ENCODE measurements around the gene FMN1. TPM values are rescaled to one million over a fixed set of nuclear protein-coding genes. Genes with fewer than 3 reads are reported as not detected.

The FMN1 gene
- total RNA-seq, 1 experiment from 2014 or later: 0.37 TPM

DNA sequence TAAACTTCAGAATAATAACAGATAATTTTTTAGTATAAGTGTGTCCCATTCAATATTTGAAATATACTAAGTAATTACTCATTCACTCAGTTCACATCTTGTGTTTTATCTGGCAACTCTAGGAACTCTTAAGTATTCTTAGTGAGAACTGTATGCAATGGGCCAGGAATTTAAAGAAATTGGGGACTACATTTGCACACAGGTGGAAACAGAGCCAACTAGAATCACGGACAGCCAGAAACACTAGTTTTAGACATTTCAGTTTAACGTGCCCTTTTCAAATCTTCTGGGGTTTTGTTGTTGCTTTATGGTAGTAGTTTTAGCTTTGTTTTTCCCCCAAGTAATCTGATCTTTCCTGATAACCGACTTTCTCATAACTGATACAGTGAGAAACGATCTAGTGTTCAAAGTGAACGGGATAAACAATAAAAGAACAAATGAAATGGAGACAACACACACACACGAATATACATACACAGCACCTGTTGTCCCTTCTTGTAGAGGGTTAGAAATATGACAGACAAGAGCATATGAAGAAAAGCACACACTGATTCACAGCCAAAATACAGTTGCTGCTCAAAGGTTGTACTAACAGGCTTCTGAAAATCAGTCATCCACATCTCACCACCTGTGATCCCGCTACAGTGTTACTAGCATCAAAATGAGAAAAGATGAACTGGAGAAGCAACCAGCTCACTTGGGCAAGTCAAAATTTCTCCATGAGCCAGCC is 167.0 kb downstream of the FMN1 start:
- Histone ChIP-seq H3K9me3 (ENCODE audit: low read depth, low read length, poor library complexity, severe bottlenecking) (no peaks in the 10 kb centered on the region), H3K27ac (ENCODE audit: low read depth, low read length, poor library complexity, severe bottlenecking) (no peak overlapping the region), H3K27me3 (replicated peaks; ENCODE audit: insufficient read depth, low read depth, low read length, poor library complexity) (peaks cover 3% of the 10 kb centered on the region), H3K4me1 (ENCODE audit: insufficient read depth, low read length, poor library complexity, severe bottlenecking) (no peaks in the 10 kb centered on the region), H3K4me3 (ENCODE audit: low read depth, low read length, poor library complexity, severe bottlenecking) (no peak overlapping the region), H3K36me3 (ENCODE audit: insufficient read depth, low read length, poor library complexity, severe bottlenecking) (no peaks in the 10 kb centered on the region)
- no peak for DNase-seq (ENCODE audit: low spot score)
- intact Hi-C loops (cut with micrococcal nuclease; ENCODE audit: unreplicated experiment): no loop called here
- TF ChIP-seq, protein P1, sequence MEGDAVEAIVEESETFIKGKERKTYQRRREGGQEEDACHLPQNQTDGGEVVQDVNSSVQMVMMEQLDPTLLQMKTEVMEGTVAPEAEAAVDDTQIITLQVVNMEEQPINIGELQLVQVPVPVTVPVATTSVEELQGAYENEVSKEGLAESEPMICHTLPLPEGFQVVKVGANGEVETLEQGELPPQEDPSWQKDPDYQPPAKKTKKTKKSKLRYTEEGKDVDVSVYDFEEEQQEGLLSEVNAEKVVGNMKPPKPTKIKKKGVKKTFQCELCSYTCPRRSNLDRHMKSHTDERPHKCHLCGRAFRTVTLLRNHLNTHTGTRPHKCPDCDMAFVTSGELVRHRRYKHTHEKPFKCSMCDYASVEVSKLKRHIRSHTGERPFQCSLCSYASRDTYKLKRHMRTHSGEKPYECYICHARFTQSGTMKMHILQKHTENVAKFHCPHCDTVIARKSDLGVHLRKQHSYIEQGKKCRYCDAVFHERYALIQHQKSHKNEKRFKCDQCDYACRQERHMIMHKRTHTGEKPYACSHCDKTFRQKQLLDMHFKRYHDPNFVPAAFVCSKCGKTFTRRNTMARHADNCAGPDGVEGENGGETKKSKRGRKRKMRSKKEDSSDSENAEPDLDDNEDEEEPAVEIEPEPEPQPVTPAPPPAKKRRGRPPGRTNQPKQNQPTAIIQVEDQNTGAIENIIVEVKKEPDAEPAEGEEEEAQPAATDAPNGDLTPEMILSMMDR (conservative IDR thresholded peaks at IDR 0.05; ENCODE audit: low read depth, low read length): no peak
- TF ChIP-seq EZH2 (IDR thresholded peaks at IDR 0.05; ENCODE audit: borderline replicate concordance, low read depth, low read length, poor library complexity, severe bottlenecking): no peak
- ChIA-PET POLR2A (ENCODE audit: low non-redundant PET) (no interaction called here), CTCF (no interaction called here)
- no TSS peak for BruUV-seq (replicated peaks)

DNA sequence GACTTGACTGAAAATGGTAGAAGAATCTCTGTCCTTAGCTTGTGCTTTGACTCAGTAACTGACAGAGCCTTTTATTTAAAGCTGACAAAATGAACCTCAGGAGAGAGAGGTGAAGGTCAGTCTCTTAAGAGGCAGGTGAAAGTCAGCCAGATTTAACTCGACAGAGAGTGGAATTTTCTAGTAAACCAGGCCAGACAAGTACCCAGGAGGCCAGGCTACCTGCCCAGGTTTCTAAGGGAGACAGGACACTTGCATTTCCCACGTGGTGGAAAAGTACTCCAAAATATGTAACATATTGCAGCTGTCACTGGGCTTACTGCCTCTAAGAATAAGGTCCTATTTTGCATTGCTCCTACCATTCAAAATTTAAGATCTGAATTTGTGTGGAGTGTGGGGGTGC is 167.9 kb downstream of the FMN1 start:
- DNase-seq (ENCODE audit: low spot score): no peak
- H3K4me3 ChIP-seq (ENCODE audit: low read depth, low read length, poor library complexity, severe bottlenecking): no peak overlapping the region
- ChIA-PET CTCF (no interaction called here), POLR2A (ENCODE audit: low non-redundant PET) (no interaction called here)
- H3K4me1 ChIP-seq (ENCODE audit: insufficient read depth, low read length, poor library complexity, severe bottlenecking): no peaks in the 10 kb centered on the region
- peaks cover 3% of the 10 kb centered on the region for H3K27me3 ChIP-seq (replicated peaks; ENCODE audit: insufficient read depth, low read depth, low read length, poor library complexity)
- H3K9me3 ChIP-seq (ENCODE audit: low read depth, low read length, poor library complexity, severe bottlenecking): no peaks in the 10 kb centered on the region
- no peak overlapping the region for H3K27ac ChIP-seq (ENCODE audit: low read depth, low read length, poor library complexity, severe bottlenecking)
- no TSS peak for BruUV-seq (replicated peaks)
- H3K36me3 ChIP-seq (ENCODE audit: insufficient read depth, low read length, poor library complexity, severe bottlenecking): no peaks in the 10 kb centered on the region
- no peak for TF ChIP-seq EZH2 (IDR thresholded peaks at IDR 0.05; ENCODE audit: borderline replicate concordance, low read depth, low read length, poor library complexity, severe bottlenecking)
- TF ChIP-seq, protein P1 (conservative IDR thresholded peaks at IDR 0.05; ENCODE audit: low read depth, low read length): no peak
- intact Hi-C loops (cut with micrococcal nuclease; ENCODE audit: unreplicated experiment): no loop called here

DNA sequence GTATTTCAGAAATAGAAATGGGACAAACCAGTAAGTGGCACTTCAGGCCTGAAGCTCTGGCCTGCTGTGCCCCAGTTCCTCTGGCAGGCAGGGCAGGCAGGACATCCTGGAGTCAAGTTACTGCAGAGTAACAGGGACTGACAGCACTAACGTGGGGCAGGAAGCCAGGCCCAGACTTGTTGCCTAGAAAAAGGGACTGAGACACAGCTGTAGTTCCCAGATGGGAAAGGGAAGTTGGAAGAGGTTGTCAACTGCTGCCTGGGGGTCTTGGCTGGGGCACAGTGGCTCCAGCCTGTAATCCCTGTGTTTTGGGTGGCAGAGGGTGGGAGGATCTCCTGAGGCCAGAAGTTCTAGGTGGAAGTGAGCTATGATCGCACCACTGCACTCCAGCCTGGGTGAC is 171.9 kb downstream of the FMN1 start:
- POLR2A ChIA-PET (ENCODE audit: low non-redundant PET): no interaction called here
- Histone ChIP-seq H3K9me3 (ENCODE audit: low read depth, low read length, poor library complexity, severe bottlenecking) (no peaks in the 10 kb centered on the region), H3K27ac (ENCODE audit: low read depth, low read length, poor library complexity, severe bottlenecking) (no peak overlapping the region), H3K36me3 (ENCODE audit: insufficient read depth, low read length, poor library complexity, severe bottlenecking) (no peaks in the 10 kb centered on the region), H3K27me3 (replicated peaks; ENCODE audit: insufficient read depth, low read depth, low read length, poor library complexity) (no peaks in the 10 kb centered on the region), H3K4me3 (ENCODE audit: low read depth, low read length, poor library complexity, severe bottlenecking) (no peak overlapping the region), H3K4me1 (ENCODE audit: insufficient read depth, low read length, poor library complexity, severe bottlenecking) (no peaks in the 10 kb centered on the region)
- CTCF ChIA-PET: interaction anchor here (0.6 kb wide), 1 partner anchor 56 kb away, joined by 3 read pairs; no protein-coding TSS in a partner anchor
- no peak for TF ChIP-seq EZH2 (IDR thresholded peaks at IDR 0.05; ENCODE audit: borderline replicate concordance, low read depth, low read length, poor library complexity, severe bottlenecking)
- TF ChIP-seq, protein P1 (conservative IDR thresholded peaks at IDR 0.05; ENCODE audit: low read depth, low read length): no peak
- no TSS peak for BruUV-seq (replicated peaks)
- intact Hi-C loops (cut with micrococcal nuclease; ENCODE audit: unreplicated experiment): loop anchor here (1.0 to 5.0 kb wide), 2 partner anchors 65 to 110 kb away; no protein-coding TSS in a partner anchor
- no peak for DNase-seq (ENCODE audit: low spot score)

All from A673 (cell line).